ENCODE data around the gene CNPY4. TPM values are rescaled to one million over a fixed set of nuclear protein-coding genes. Genes with fewer than 3 reads are reported as not detected.
"Not testable (repeated sequence)": the region's sequence is repeated elsewhere in the genome, so short reads cannot be mapped to it uniquely, and the experiment has no call there.

Gene CNPY4
- polyA plus RNA-seq, 1 experiment, result 29.7 TPM

GRCh38 chr7:100127866-100128636 is 8.6 kb downstream of the CNPY4 start:
- TF ChIP-seq CTCF (IDR thresholded peaks at IDR 0.05; ENCODE audit: low read depth, low read length), result no peak
- Histone ChIP-seq H3K9me3 (ENCODE audit: control insufficient read depth, insufficient read depth, low read length) (no peaks in the 10 kb centered on the region), H3K27me3 (ENCODE audit: control insufficient read depth, insufficient read depth, low read length) (no peaks in the 10 kb centered on the region), H3K27ac (ENCODE audit: low read depth, low read length) (no peak overlapping the region), H3K4me3 (ENCODE audit: low read depth, low read length) (peak overlapping the region; percentile 96)
- CTCF ChIA-PET, result interaction anchor here (0.9 to 3.3 kb wide), 3 partner anchors 26 to 134 kb away, joined by 3 to 13 read pairs (median 4); partner anchors contain the start of genes AP4M1 and MCM7
- no peak for DNase-seq (ENCODE audit: low read depth, low spot score)
- POLR2A ChIA-PET, result interaction anchor here (0.9 kb wide), 1 partner anchor 27 kb away, joined by 4 read pairs; the partner anchor contains the start of gene MCM7

- no peak for TF ChIP-seq CTCF (IDR thresholded peaks at IDR 0.05; ENCODE audit: low read depth, low read length)
- Histone ChIP-seq H3K4me3 (ENCODE audit: low read depth, low read length) (no peak overlapping the region), H3K27me3 (ENCODE audit: control insufficient read depth, insufficient read depth, low read length) (no peaks in the 10 kb centered on the region), H3K27ac (ENCODE audit: low read depth, low read length) (no peak overlapping the region), H3K9me3 (ENCODE audit: control insufficient read depth, insufficient read depth, low read length) (no peaks in the 10 kb centered on the region)
- CTCF ChIA-PET, result interaction anchor here (0.9 to 3.3 kb wide), 3 partner anchors 27 to 134 kb away, joined by 3 to 13 read pairs (median 4); partner anchors contain the start of genes AP4M1 and MCM7
- POLR2A ChIA-PET, result interaction anchor here (0.9 kb wide), 1 partner anchor 28 kb away, joined by 4 read pairs; the partner anchor contains the start of gene MCM7
- no peak for DNase-seq (ENCODE audit: low read depth, low spot score)
Observed at GRCh38 chr7:100128637-100128963, 9.2 kb downstream of the CNPY4 start.

DNA sequence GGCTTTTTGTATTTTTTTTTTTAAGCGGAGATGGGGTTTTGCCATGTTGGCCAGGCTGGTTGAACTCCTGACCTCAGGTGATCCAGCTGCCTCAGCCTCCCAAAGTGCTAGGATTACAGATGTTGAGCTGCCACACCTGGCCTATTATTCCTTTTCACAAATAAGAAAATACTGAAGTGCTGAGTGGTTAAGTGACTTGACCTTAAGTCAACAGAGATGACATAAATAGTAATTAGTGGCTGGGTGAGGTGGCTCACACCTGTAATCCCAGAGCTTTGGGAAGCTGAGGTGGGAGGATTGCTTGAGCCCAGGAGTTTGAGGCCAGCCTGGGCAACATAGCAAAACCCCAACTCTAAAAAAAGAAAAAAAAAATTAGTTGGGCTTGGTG is 10.8 kb downstream of the CNPY4 start:
- CTCF ChIA-PET, result interaction anchor here (0.6 to 5.4 kb wide), 22 partner anchors 9 to 277 kb away, joined by 3 to 65 read pairs (median 6); partner anchors contain the start of genes AP4M1, GAL3ST4, GPC2 and LAMTOR4

DNA sequence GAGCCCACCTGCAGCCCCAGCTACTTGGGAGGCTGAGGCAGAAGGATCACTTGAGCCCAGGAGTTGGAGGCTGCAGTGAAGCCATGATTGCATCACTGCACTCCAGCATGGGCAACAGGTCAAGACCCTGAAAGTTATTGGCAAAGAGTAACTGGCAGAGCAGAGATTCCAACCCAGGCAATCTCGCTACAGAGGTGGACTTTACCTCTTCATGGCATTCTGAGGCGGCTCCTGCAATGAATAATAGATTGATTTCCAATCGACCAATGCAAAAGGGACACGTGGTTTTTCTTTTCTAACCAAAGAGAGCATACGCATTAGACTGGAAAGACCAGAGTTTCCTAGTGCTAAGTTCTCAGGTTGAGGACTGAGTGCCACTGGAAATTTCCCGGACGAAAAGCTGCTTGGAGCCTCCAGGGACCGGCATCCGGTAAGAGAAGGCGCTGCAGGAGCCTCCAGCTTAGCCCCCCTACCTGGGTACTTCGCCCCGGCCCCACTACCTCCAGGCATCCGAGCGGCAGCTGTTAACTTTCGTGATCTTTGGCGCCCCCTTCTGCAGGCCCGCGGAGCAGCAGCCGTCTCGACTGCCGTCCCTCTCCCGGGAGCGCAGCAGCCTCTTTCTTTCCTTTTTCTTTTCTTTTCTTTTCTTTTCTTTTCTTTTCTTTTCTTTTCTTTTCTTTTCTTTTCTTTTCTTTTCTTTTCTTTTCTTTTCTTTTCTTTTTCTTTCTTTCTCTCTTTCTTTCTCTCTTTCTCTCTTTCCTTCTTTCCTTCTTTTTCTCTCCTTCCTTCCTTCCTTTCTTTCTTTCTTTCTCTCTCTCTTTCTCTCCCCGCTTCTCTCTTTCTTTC is 11.4 kb downstream of the CNPY4 start:
- TF ChIP-seq CTCF (IDR thresholded peaks at IDR 0.05; ENCODE audit: low read depth, low read length), result peak; percentile 79
- no peak for DNase-seq (ENCODE audit: low read depth, low spot score)
- H3K27ac ChIP-seq (ENCODE audit: low read depth, low read length), result no peak overlapping the region
- H3K4me3 ChIP-seq (ENCODE audit: low read depth, low read length), result peak overlapping the region; percentile 0; the same call in 1 of the 2 replicates
- ChIA-PET CTCF (interaction anchor here (0.6 to 5.4 kb wide), 30 partner anchors 8 to 827 kb away, joined by 3 to 65 read pairs (median 5); partner anchors contain the start of genes AP4M1, GAL3ST4, GPC2 and LAMTOR4), POLR2A (no interaction called here)
- H3K9me3 ChIP-seq (ENCODE audit: control insufficient read depth, insufficient read depth, low read length), result no peaks in the 10 kb centered on the region
- H3K27me3 ChIP-seq (ENCODE audit: control insufficient read depth, insufficient read depth, low read length), result no peaks in the 10 kb centered on the region

More for the DNA sequence above, 10.8 kb downstream of the CNPY4 start:
- DNase-seq (ENCODE audit: low read depth, low spot score); H3K27ac ChIP-seq (ENCODE audit: low read depth, low read length); H3K4me3 ChIP-seq (ENCODE audit: low read depth, low read length); H3K9me3 ChIP-seq (ENCODE audit: control insufficient read depth, insufficient read depth, low read length); POLR2A ChIA-PET; H3K27me3 ChIP-seq (ENCODE audit: control insufficient read depth, insufficient read depth, low read length): not testable (repeated sequence)

- POLR2A ChIA-PET, result no interaction called here
Observed at GRCh38 chr7:100132126-100132525, 12.7 kb downstream of the CNPY4 start.

More at GRCh38 chr7:100132126-100132525, 12.7 kb downstream of the CNPY4 start:
- H3K9me3 ChIP-seq (ENCODE audit: control insufficient read depth, insufficient read depth, low read length), result no peaks in the 10 kb centered on the region
- TF ChIP-seq CTCF (IDR thresholded peaks at IDR 0.05; ENCODE audit: low read depth, low read length), result no peak
- no peak overlapping the region for H3K4me3 ChIP-seq (ENCODE audit: low read depth, low read length)
- H3K27me3 ChIP-seq (ENCODE audit: control insufficient read depth, insufficient read depth, low read length), result no peaks in the 10 kb centered on the region
- DNase-seq (ENCODE audit: low read depth, low spot score), result no peak
- no peak overlapping the region for H3K27ac ChIP-seq (ENCODE audit: low read depth, low read length)
- CTCF ChIA-PET, result interaction anchor here (0.9 to 5.4 kb wide), 20 partner anchors 9 to 275 kb away, joined by 3 to 65 read pairs (median 8); partner anchors contain the start of genes GAL3ST4, GPC2, LAMTOR4 and PVRIG
